Pancreas (tissue), 10 donors: ENCODE measurements around the gene PEDS1. TPM values are rescaled to one million over a fixed set of nuclear protein-coding genes. Genes with fewer than 3 reads are reported as not detected.

Experiments
- ATAC-seq, 4 donors: fragments of 200-7000 bp; cut with Tn5 transposase; one replicate each; pipeline versions ENCODE4 v1.8.0 to v1.9.1; 2020; ENCODE audit warnings: mild to moderate bottlenecking in 4 of 4, moderate library complexity in 4 of 4
- DNase-seq, 6 donors: peaks; one replicate each; pipeline ENCODE4 v3.0.0-alpha.2; 2020
- FAIRE-seq: peaks from 2 replicates; lab custom pipeline; 2012; peaks lifted over from hg19 to GRCh38; lab: Jason Lieb, UNC
- H3K27ac ChIP-seq, 4 donors: fragments of 200-600 bp; sonication (generic); 1 replicate in 3 of 4; 2 replicates in 1 of 4; pipeline versions ENCODE4 v1.5.0 to v1.8.0; 2020
- H3K27me3 ChIP-seq, 4 donors: fragments of 200-600 bp; one replicate each; pipeline ENCODE4 v1.8.0; 2021
- H3K36me3 ChIP-seq, 3 donors: fragments of 200-600 bp; sonication (generic) in 1 of 3; one replicate each; pipeline versions ENCODE4 v1.5.0 to v1.8.0; 2020 to 2021
- H3K4me1 ChIP-seq, 3 donors: fragments of 200-600 bp; one replicate each; pipeline ENCODE4 v1.8.0; 2021
- H3K4me3 ChIP-seq, 4 donors: fragments of 200-600 bp; sonication (generic) in 2 of 4; one replicate each; pipeline versions ENCODE4 v1.5.0 to v1.8.0; 2020 to 2021
- H3K9me3 ChIP-seq, 4 donors: fragments of 200-600 bp; one replicate each; pipeline ENCODE4 v1.8.0; 2021
- WGBS, 2 donors: extraction: QIAGEN DNeasy Blood & Tissue Kit; methylation state at CpG; one replicate each; pipeline ENCODE4 v1.1.7; 2013; 5-methylcytosine and 5-hydroxymethylcytosine counted together
- intact Hi-C, 3 donors: fragments of 100-400 bp; cut with DNase I; formaldehyde crosslinking; loops; one replicate each; pipeline versions ENCODE4 v1.11.1 to v1.14.2; 2022
- polyA plus RNA-seq, 2 donors: library from polyadenylated mRNA; stranded (reverse); fragments of 200-250 nt; gene quantifications; one replicate each; pipeline ENCODE4 v1.2.3, GENCODE V29; 2013
- total RNA-seq, 6 donors: library from RNA; stranded (reverse); fragmentation: NEBNext Ultra II Directional in 4 of 6; extraction: Animal tissue kit (Norgen Biotek cat#: 25700) in 4 of 6; gene quantifications; one replicate each; pipeline versions ENCODE4 v1.2.1 to v1.2.4, GENCODE V29; 2021 to 2023
- TF ChIP-seq, protein P1 (sequence below), 4 donors: fragments of 200-600 bp; sonication (generic) in 3 of 4; IDR thresholded peaks; one replicate each; pipeline versions ENCODE4 v1.5.0 to v1.8.0; 2021; ENCODE audit warnings: antibody characterized with exemption in 4 of 4
- donor health status: healthy with polysubstance abuse.
- donor health status: DM: no; HTN: no; CAD: no; lungs with moderate emphysema.
- donor health status: DM: no; HTN: no; CAD: no.
- donor health status: control.
- donor health status: control.
- donor health status: Bipolar disorder and iron deficiency.
- donor health status: DM: yes; HTN: yes; CAD: no.
- donor health status: DM: no; HTN: no; CAD: no.
- donor health status: DM: no; HTN: no; CAD: no.
- donor health status: DM: yes; HTN: yes; CAD: no.

PEDS1 gene
- total and polyA plus RNA-seq, 8 donors, result 3.5 to 11.0 (median 6.4) TPM

DNA sequence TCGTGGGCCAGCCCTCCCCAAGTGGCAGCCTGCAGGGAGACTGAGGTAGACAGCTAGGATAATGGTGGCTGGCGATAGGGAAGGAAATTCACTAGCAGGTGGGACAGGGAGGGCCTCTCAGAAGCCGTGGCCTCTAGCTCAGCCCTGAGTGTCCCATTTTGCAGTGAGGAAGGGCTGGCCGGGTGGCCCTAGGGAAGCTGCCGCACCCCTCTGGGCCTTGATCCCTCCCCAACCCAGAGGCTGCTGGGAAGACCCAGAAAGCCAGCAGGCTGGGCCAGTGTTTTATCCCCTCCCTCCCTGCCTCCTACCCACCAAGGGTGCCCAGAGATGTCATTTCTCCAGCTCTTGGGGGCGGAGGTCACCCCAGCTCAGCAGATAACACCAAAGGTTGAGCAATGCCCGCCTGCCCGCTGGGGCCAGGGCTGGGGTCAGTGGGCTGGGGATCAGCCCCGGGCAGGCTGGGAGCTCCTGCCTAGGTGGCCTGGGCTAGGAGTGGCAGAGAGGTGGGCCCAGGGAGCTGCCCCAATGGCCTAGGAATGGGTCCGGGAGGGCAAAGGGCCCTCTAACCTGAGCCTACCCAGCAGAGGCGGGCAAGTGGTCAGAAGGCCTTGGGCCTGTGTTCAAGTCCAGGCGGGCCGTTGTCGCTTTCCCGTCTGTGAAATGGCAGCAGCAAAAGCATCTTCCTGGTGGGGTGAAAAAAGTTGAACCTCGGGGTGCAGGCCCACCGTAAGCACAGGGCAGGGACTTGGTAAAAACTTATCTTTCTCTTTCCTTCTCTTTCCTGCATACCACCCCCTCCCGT lies 35.6 kb upstream of the PEDS1 start:
- no peak for ATAC-seq
- Histone ChIP-seq H3K27me3 (no peaks in the 10 kb centered on the region), H3K9me3 (no peaks in the 10 kb centered on the region), H3K36me3 (peaks cover 0 to under 1% (median 0%) of the 10 kb centered on the region in 3 donors), H3K27ac (no peak overlapping the region), H3K4me3 (no peak overlapping the region), H3K4me1 (no peaks in the 10 kb centered on the region)
- 78 to 83% methylated on average over 17 to 18 of the region's 18 CpGs for WGBS, 2 donors
- FAIRE-seq, result no peak
- intact Hi-C loops, result loop anchor here in 2 of 3 donors (5.0 to 10.0 kb wide), 3 partner anchors 206 to 398 kb away; no protein-coding TSS in a partner anchor
- TF ChIP-seq, protein P1, sequence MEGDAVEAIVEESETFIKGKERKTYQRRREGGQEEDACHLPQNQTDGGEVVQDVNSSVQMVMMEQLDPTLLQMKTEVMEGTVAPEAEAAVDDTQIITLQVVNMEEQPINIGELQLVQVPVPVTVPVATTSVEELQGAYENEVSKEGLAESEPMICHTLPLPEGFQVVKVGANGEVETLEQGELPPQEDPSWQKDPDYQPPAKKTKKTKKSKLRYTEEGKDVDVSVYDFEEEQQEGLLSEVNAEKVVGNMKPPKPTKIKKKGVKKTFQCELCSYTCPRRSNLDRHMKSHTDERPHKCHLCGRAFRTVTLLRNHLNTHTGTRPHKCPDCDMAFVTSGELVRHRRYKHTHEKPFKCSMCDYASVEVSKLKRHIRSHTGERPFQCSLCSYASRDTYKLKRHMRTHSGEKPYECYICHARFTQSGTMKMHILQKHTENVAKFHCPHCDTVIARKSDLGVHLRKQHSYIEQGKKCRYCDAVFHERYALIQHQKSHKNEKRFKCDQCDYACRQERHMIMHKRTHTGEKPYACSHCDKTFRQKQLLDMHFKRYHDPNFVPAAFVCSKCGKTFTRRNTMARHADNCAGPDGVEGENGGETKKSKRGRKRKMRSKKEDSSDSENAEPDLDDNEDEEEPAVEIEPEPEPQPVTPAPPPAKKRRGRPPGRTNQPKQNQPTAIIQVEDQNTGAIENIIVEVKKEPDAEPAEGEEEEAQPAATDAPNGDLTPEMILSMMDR (IDR thresholded peaks at IDR 0.05), result no peak
- DNase-seq, result peak in 4 of 6 donors; percentile 27 to 82 (median 50)

DNA sequence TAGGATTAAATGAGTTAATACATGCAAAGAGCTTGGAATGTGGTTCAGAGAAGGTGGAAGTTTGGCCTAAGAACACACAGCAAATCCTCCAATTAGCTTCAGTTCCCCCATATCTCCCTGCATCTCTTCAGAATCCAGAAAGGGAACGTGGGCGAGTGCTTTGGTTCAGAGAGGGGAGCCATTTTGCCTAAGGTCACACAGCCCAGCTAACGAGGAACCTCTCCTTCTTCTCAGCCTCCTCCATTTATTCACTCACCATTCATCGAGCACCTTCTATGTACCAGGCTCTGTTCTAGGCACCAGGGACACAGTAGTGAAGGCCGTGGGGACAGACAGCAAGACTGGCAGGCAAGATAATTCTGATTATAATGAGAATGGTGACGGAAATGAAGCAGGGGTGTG lies 34.8 kb upstream of the PEDS1 start:
- TF ChIP-seq, protein P1 (IDR thresholded peaks at IDR 0.05), result no peak
- no peaks in the 10 kb centered on the region for H3K36me3 ChIP-seq
- WGBS, 2 donors, result 87 to 90% methylated on average over 6 of the region's 6 CpGs
- H3K9me3 ChIP-seq, result no peaks in the 10 kb centered on the region
- H3K4me3 ChIP-seq, result no peak overlapping the region
- no peaks in the 10 kb centered on the region for H3K4me1 ChIP-seq
- ATAC-seq (no peak), DNase-seq (no peak), FAIRE-seq (no peak)
- H3K27ac ChIP-seq, result no peak overlapping the region
- no peaks in the 10 kb centered on the region for H3K27me3 ChIP-seq
- intact Hi-C loops, result loop anchor here in 2 of 3 donors (5.0 to 10.0 kb wide), 3 partner anchors 207 to 399 kb away; no protein-coding TSS in a partner anchor

DNA sequence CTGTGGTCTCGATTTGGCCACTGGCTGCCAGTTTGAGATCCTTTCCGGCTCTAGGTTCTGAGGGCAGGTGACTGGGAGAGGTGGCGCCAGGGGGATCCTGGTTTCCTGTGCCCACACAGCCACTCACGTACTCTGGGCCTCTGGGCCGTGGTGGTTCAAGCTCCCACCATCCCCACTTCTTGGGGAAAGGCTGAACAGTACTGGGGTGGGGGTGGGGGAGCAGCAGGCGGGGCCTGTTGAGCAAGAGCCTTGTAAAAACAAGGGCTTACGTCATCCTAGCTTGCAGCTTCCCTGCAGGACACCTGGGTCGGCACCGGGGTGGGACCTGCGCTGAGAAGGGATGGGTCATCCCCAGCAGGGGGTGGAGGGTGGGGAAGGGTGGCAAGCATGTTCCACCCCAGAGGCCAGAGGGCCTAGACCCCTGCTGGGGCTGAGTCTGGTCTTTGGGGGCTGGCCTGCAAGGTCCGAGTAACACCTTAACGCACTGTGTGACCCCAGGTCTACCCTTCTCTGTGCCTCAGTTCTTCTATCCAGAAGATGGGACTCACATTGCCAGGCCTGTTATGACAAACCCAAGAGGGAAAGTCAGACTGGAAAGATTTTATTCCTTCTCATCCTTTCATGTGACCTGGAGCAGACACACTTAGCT lies 34.0 kb upstream of the PEDS1 start:
- no peak for FAIRE-seq
- DNase-seq, result peak in 1 of 6 donors; percentile 79
- Histone ChIP-seq H3K4me1 (no peaks in the 10 kb centered on the region), H3K9me3 (no peaks in the 10 kb centered on the region), H3K27me3 (no peaks in the 10 kb centered on the region), H3K4me3 (no peak overlapping the region), H3K36me3 (no peaks in the 10 kb centered on the region), H3K27ac (no peak overlapping the region)
- intact Hi-C loops, result loop anchor here in 2 of 3 donors (5.0 to 10.0 kb wide), 3 partner anchors 207 to 400 kb away; no protein-coding TSS in a partner anchor
- ATAC-seq, result no peak
- 74 to 75% methylated on average over 12 of the region's 12 CpGs for WGBS, 2 donors
- TF ChIP-seq, protein P1 (IDR thresholded peaks at IDR 0.05), result no peak

DNA sequence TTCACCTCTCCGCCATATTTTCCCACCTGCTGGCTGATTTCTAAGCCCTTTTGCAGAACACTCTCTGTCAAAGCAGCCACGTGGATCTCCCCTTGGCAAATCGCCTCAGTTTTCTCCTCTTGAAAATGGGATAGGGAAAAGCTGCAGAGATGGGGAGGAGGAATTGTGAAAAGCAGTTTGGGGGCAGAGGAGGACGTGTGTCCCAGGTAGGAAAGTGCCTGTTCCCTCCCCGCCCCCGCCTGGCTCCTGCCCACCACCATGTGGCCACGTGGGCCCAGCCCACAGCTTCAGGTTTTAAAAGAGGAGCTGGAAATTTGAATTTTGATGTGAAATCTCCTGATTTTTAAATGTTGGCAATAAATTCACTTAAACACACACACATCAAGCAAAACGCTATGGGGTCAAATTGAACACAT lies 33.5 kb upstream of the PEDS1 start:
- FAIRE-seq (no peak), DNase-seq (no peak), ATAC-seq (no peak)
- no peaks in the 10 kb centered on the region for H3K9me3 ChIP-seq
- 63 to 67% methylated on average over 8 of the region's 8 CpGs for WGBS, 2 donors
- intact Hi-C loops, result loop anchor here in 2 of 3 donors (5.0 to 10.0 kb wide), 3 partner anchors 208 to 400 kb away; no protein-coding TSS in a partner anchor
- no peak overlapping the region for H3K4me3 ChIP-seq
- TF ChIP-seq, protein P1 (IDR thresholded peaks at IDR 0.05), result no peak
- no peaks in the 10 kb centered on the region for H3K36me3 ChIP-seq
- no peaks in the 10 kb centered on the region for H3K27me3 ChIP-seq
- no peaks in the 10 kb centered on the region for H3K4me1 ChIP-seq
- H3K27ac ChIP-seq, result no peak overlapping the region
